ENCODE measurements around the gene MTTP. TPM values are rescaled to one million over a fixed set of nuclear protein-coding genes. Genes with fewer than 3 reads are reported as not detected.

The MTTP gene
- total RNA-seq, result 1.6 TPM

GRCh38 chr4:99574530-99575324, at the start of gene MTTP:
MTTP (plus strand) TSS chr4:99574824; CDS start chr4:99574910, 86 bp downstream.

GRCh38 chr4:99563310-99564186, 11.1 kb upstream of the MTTP start, which contains the start of gene TRMT10A:
TRMT10A (minus strand) TSS chr4:99564039; CDS start chr4:99559338, 4,701 bp downstream.

GRCh38 chr4:99657798-99658197, 83.2 kb downstream of the MTTP start, which contains the start of gene C4orf54:
C4orf54 (minus strand) TSS chr4:99657828; CDS start chr4:99654648, 3,180 bp downstream.

Other genes starting within 250 kb of the MTTP start
- 1.3 TPM for gene ADH1C, start 222.1 kb upstream of the MTTP start, total RNA-seq
- 1.1 TPM for gene ADH7, start 139.5 kb upstream of the MTTP start, total RNA-seq
- not detected for gene C4orf17, start 63.8 kb upstream of the MTTP start, total RNA-seq
- 15.4 TPM for gene TRMT10A, start 10.8 kb upstream of the MTTP start, total RNA-seq
- 10.6 TPM for gene C4orf54, start 83.0 kb downstream of the MTTP start, total RNA-seq
- gene DAPP1, start 242.0 kb downstream of the MTTP start, total RNA-seq, result 3.1 TPM